Testis (tissue), 2 donors: Measurements from ENCODE around the gene IFT57.

Experiments
- POLR2A ChIP-seq: fragments of 450-650 bp; IDR thresholded peaks from one replicate; pipeline ENCODE4 v1.6.1; 2017; ENCODE audit warnings: antibody characterized with exemption, mild to moderate bottlenecking, moderate library complexity
- TF ChIP-seq, protein P1 (sequence below), 3 experiments: fragments of 450-650 bp in 2 of 3; fragments of 200-600 bp in 1 of 3; sonication (generic) in 1 of 3; IDR thresholded peaks; one replicate each; pipeline ENCODE4 v1.5.1; 2016 to 2019; ENCODE audit warnings: antibody characterized with exemption in 3 of 3, mild to moderate bottlenecking in 2 of 3, moderate library complexity in 1 of 3

DNA sequence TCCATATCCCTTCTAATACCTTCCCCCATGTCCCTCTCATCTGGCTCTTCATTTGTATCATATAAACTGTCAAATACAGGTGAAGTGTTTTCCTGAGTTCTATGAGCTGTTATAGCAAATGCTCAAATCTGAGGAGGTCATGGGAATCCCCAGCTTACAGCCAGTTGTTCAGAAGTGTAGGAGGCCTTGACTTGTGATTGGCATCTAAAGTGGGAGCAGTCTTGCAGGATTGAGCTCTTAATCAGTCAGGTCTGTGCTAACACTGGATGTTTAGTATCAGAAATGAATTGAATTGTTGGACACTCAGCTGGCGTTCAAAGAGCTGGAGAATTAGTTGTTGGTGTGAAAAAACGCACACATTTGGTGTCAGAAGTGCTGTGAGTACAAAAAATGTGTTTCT, 65.0 kb downstream of the IFT57 start:
- TF ChIP-seq, protein P1, sequence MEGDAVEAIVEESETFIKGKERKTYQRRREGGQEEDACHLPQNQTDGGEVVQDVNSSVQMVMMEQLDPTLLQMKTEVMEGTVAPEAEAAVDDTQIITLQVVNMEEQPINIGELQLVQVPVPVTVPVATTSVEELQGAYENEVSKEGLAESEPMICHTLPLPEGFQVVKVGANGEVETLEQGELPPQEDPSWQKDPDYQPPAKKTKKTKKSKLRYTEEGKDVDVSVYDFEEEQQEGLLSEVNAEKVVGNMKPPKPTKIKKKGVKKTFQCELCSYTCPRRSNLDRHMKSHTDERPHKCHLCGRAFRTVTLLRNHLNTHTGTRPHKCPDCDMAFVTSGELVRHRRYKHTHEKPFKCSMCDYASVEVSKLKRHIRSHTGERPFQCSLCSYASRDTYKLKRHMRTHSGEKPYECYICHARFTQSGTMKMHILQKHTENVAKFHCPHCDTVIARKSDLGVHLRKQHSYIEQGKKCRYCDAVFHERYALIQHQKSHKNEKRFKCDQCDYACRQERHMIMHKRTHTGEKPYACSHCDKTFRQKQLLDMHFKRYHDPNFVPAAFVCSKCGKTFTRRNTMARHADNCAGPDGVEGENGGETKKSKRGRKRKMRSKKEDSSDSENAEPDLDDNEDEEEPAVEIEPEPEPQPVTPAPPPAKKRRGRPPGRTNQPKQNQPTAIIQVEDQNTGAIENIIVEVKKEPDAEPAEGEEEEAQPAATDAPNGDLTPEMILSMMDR (IDR thresholded peaks at IDR 0.05): no peak
- TF ChIP-seq POLR2A: no peak
